Measurements from ENCODE around the gene SGSH. TPM values are rescaled to one million over a fixed set of nuclear protein-coding genes. Genes with fewer than 3 reads are reported as not detected.

Gene SGSH
- total RNA-seq, 1 experiment from 2014 or later: 19.8 TPM

DNA sequence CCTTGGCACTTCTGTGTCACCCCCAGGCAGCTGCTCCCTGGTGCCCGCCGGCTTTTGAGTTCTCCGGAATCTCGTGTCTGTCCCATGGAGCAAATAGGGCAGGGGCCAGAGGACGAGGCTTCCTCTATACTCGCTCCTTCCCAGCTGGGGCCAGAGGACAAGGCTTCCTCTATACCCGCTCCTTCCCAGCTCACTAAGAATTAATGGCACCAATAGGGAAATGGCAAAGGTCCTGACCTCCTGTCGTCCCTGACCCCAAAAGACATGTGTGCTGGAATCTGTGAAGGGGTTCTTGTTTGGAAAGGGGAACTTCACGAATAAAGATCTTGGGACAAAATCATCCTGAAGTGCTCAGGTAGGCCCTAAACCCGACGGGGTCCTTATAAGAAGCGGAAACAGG, 7.6 kb downstream of the SGSH start:
- H4K20me1 ChIP-seq (ENCODE audit: control insufficient read depth, insufficient read depth, insufficient read length): no peaks in the 10 kb centered on the region
- no peak overlapping the region for H4K91ac ChIP-seq (ENCODE audit: insufficient read length, low read depth, low read length)
- H3T11ph ChIP-seq (ENCODE audit: low read length): no peak overlapping the region
- no peak overlapping the region for H4K5ac ChIP-seq (ENCODE audit: insufficient read length, low read depth, low read length)
- H3K4ac ChIP-seq (ENCODE audit: low read depth, low read length): no peak overlapping the region
- no peak overlapping the region for H2BK12ac ChIP-seq (ENCODE audit: insufficient read length, low read depth, low read length)
- H3K14ac ChIP-seq (ENCODE audit: insufficient read depth, low read length): no peak overlapping the region
- H2BK5ac ChIP-seq (ENCODE audit: insufficient read length, low read length): no peak overlapping the region
- H3K18ac ChIP-seq (ENCODE audit: insufficient read length, low read depth, low read length): no peak overlapping the region
- H3K23me2 ChIP-seq (ENCODE audit: insufficient read length, low read depth, low read length, poor library complexity, severe bottlenecking): no peaks in the 10 kb centered on the region
- H2BK15ac ChIP-seq (ENCODE audit: low read depth, low read length): no peak overlapping the region
- H3K9me3 Mint-ChIP-seq: no peaks in the 10 kb centered on the region
- no peak overlapping the region for H2BK120ac ChIP-seq (ENCODE audit: low read depth, low read length, poor library complexity, severe bottlenecking)
- DNase-seq: no peak
- no peak overlapping the region for H3K27ac ChIP-seq (ENCODE audit: insufficient read length, low read depth, low read length)
- no peak overlapping the region for H3K23ac ChIP-seq (ENCODE audit: insufficient read length, low read depth, low read length)
- no peak overlapping the region for H4K8ac ChIP-seq (replicated peaks; ENCODE audit: insufficient read length, low read depth, low read length)
- no peaks in the 10 kb centered on the region for H3K4me1 Mint-ChIP-seq
- H3K27me3 ChIP-seq (ENCODE audit: insufficient read depth, low read length): no peaks in the 10 kb centered on the region
- H2AK5ac ChIP-seq (ENCODE audit: insufficient read length, low read length): no peak overlapping the region
- H3K4me2 ChIP-seq (ENCODE audit: insufficient read depth, insufficient read length, low read length): no peak overlapping the region
- H3K4me1 ChIP-seq (ENCODE audit: insufficient read depth, low read length): no peaks in the 10 kb centered on the region
- TF ChIP-seq, protein P1, sequence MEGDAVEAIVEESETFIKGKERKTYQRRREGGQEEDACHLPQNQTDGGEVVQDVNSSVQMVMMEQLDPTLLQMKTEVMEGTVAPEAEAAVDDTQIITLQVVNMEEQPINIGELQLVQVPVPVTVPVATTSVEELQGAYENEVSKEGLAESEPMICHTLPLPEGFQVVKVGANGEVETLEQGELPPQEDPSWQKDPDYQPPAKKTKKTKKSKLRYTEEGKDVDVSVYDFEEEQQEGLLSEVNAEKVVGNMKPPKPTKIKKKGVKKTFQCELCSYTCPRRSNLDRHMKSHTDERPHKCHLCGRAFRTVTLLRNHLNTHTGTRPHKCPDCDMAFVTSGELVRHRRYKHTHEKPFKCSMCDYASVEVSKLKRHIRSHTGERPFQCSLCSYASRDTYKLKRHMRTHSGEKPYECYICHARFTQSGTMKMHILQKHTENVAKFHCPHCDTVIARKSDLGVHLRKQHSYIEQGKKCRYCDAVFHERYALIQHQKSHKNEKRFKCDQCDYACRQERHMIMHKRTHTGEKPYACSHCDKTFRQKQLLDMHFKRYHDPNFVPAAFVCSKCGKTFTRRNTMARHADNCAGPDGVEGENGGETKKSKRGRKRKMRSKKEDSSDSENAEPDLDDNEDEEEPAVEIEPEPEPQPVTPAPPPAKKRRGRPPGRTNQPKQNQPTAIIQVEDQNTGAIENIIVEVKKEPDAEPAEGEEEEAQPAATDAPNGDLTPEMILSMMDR (conservative IDR thresholded peaks at IDR 0.05): no peak
- no peaks in the 10 kb centered on the region for H3K79me2 ChIP-seq (ENCODE audit: insufficient read depth, low read length)
- no peaks in the 10 kb centered on the region for H3K9me3 ChIP-seq (ENCODE audit: control insufficient read depth, low read depth, low read length)
- no peak overlapping the region for H2BK20ac ChIP-seq (ENCODE audit: low read depth, low read length, poor library complexity, severe bottlenecking)
- H3K27me3 Mint-ChIP-seq (ENCODE audit: low read depth): no peaks in the 10 kb centered on the region
- H3K9ac ChIP-seq (ENCODE audit: extremely low read depth, insufficient read length, low read length): no peak overlapping the region
- H2AFZ ChIP-seq (ENCODE audit: low read length): no peak overlapping the region
- H3K79me1 ChIP-seq (ENCODE audit: insufficient read depth, low read depth, low read length, poor library complexity, severe bottlenecking): no peaks in the 10 kb centered on the region
- peaks cover 13 to 41% (median 34%) of the 10 kb centered on the region in 3 experiments; a peak in 6 of 7 replicates for H3K36me3 Mint-ChIP-seq (ENCODE audit: insufficient read depth in 1 of 3, low read depth in 3 of 3)
- H3K56ac ChIP-seq (ENCODE audit: insufficient read length, low read depth, low read length): no peak overlapping the region
- H3K4me3 Mint-ChIP-seq: no peak overlapping the region
- no peak overlapping the region for H3K27ac Mint-ChIP-seq
- no CpG with 5 or more reads among the region's 12 CpGs for WGBS (ENCODE audit: extremely low coverage, insufficient read length, low lambda C conversion rate)
